Endodermal cell (in vitro differentiated cells): ENCODE results near the gene CENPP. TPM values are rescaled to one million over a fixed set of nuclear protein-coding genes. Genes with fewer than 3 reads are reported as not detected.

ENCODE experiments used
- DNase-seq: peaks from one replicate; pipeline ENCODE4 v3.0.0-alpha.2; 2017
- H3K27ac ChIP-seq: 2 replicates; pipeline ENCODE4 v1.5.1; 2013; ENCODE audit warnings: mild to moderate bottlenecking, low read depth, low read length, moderate library complexity
- H3K27me3 ChIP-seq: 2 replicates; pipeline ENCODE4 v1.6.1; 2013; ENCODE audit warnings: mild to moderate bottlenecking, low read length, moderate library complexity; ENCODE audit not compliant: insufficient read depth, control insufficient read depth, poor library complexity, severe bottlenecking
- H3K36me3 ChIP-seq: 2 replicates; pipeline ENCODE4 v1.7.0; 2013; ENCODE audit warnings: mild to moderate bottlenecking, low read length, moderate library complexity; ENCODE audit not compliant: control insufficient read depth, insufficient read depth
- H3K4me1 ChIP-seq: one replicate; pipeline ENCODE4 v1.7.0; 2013; ENCODE audit warnings: low read length; ENCODE audit not compliant: control insufficient read depth, insufficient read depth
- H3K4me3 ChIP-seq: 2 replicates; pipeline ENCODE4 v1.5.1; 2013; ENCODE audit warnings: mild to moderate bottlenecking, low read length, moderate library complexity
- H3K9ac ChIP-seq: 2 replicates; pipeline ENCODE4 v1.6.1; 2013; ENCODE audit warnings: mild to moderate bottlenecking, low read length, moderate library complexity; ENCODE audit not compliant: poor library complexity, severe bottlenecking; ENCODE audit errors: extremely low read depth
- H3K9me3 ChIP-seq: 2 replicates; pipeline ENCODE4 v1.6.1; 2013; ENCODE audit warnings: mild to moderate bottlenecking, low read length, moderate library complexity; ENCODE audit not compliant: control insufficient read depth
- H3K27ac Mint-ChIP-seq: 2 replicates; pipeline ENCODE4 v1.8.0; 2020; ENCODE audit warnings: mixed read lengths
- H3K27me3 Mint-ChIP-seq: 2 replicates; pipeline ENCODE4 v1.8.0; 2021; ENCODE audit warnings: mild to moderate bottlenecking, mixed read lengths; ENCODE audit not compliant: insufficient read depth
- H3K36me3 Mint-ChIP-seq: 2 replicates; pipeline ENCODE4 v1.8.0; 2020; ENCODE audit warnings: low read depth, mixed read lengths
- H3K4me1 Mint-ChIP-seq: 2 replicates; pipeline ENCODE4 v1.8.0; 2020; ENCODE audit warnings: mixed read lengths
- H3K4me3 Mint-ChIP-seq: 2 replicates; pipeline ENCODE4 v1.8.0; 2020; ENCODE audit warnings: mild to moderate bottlenecking, moderate library complexity, mixed read lengths
- H3K9me3 Mint-ChIP-seq: 2 replicates; pipeline ENCODE4 v1.8.0; 2020; ENCODE audit warnings: mild to moderate bottlenecking, mixed read lengths
- CTCF ChIP-seq: fragments of 200-600 bp; sonication (generic); conservative IDR thresholded peaks from 2 replicates; pipeline ENCODE4 v1.5.0; 2021; ENCODE audit warnings: antibody characterized with exemption, mild to moderate bottlenecking
- WGBS, 2 experiments: methylation state at CpG; one replicate each; pipeline versions ENCODE4 v1.1.5 to v1.1.7; 2013; ENCODE audit warnings: missing lambda C conversion rate in 2 of 2, mixed read lengths in 1 of 2; ENCODE audit not compliant: insufficient coverage in 1 of 2, insufficient read length in 1 of 2; 5-methylcytosine and 5-hydroxymethylcytosine counted together
- total RNA-seq, 2 donors: library from RNA; stranded (reverse); fragmentation: NEBNext Ultra II Directional in 1 of 2; extraction: Animal tissue kit (Norgen Biotek cat#: 25700) in 1 of 2; gene quantifications; 2 replicates in 1 of 2; 3 replicates in 1 of 2; pipeline ENCODE4 v1.2.1, GENCODE V29; 2021

The CENPP gene
- total RNA-seq, 2 donors from 2014 or later, result 8.2 to 9.2 TPM

- H3K36me3 Mint-ChIP-seq, result no peaks in the 10 kb centered on the region
- Histone ChIP-seq H3K27ac (no peak overlapping the region), H3K36me3 (no peaks in the 10 kb centered on the region), H3K9me3 (no peaks in the 10 kb centered on the region), H3K9ac (no peak overlapping the region), H3K4me1 (no peaks in the 10 kb centered on the region), H3K4me3 (no peak overlapping the region), H3K27me3 (no peaks in the 10 kb centered on the region)
- peaks cover 5% of the 10 kb centered on the region for H3K4me1 Mint-ChIP-seq
- no peaks in the 10 kb centered on the region for H3K9me3 Mint-ChIP-seq
- no peak for TF ChIP-seq CTCF
- DNase-seq, result no peak
- no peaks in the 10 kb centered on the region for H3K27me3 Mint-ChIP-seq
- H3K27ac Mint-ChIP-seq, result no peak overlapping the region
- 67 to 81% methylated on average over 1 of the region's 1 CpG for WGBS, 2 experiments
- H3K4me3 Mint-ChIP-seq, result no peak overlapping the region
Observed at GRCh38 chr9:92467041-92467440, 141.3 kb downstream of the CENPP start.

- Mint-ChIP-seq H3K36me3 (no peaks in the 10 kb centered on the region), H3K27ac (no peak overlapping the region), H3K4me1 (peaks cover 5% of the 10 kb centered on the region), H3K9me3 (no peaks in the 10 kb centered on the region), H3K27me3 (no peaks in the 10 kb centered on the region), H3K4me3 (no peak overlapping the region)
- Histone ChIP-seq H3K36me3 (no peaks in the 10 kb centered on the region), H3K27ac (no peak overlapping the region), H3K4me1 (no peaks in the 10 kb centered on the region), H3K9ac (no peak overlapping the region), H3K4me3 (no peak overlapping the region), H3K9me3 (no peaks in the 10 kb centered on the region), H3K27me3 (no peaks in the 10 kb centered on the region)
- TF ChIP-seq CTCF, result no peak
- no peak for DNase-seq
- 94 to 100% methylated on average over 2 of the region's 2 CpGs for WGBS, 2 experiments
Observed at GRCh38 chr9:92467511-92467910, 141.8 kb downstream of the CENPP start.

GRCh38 chr9:92468206-92468605 lies 142.5 kb downstream of the CENPP start:
- 99% methylated on average over 2 of the region's 2 CpGs; no CpG with 5 or more reads in 1 of the 2 experiments for WGBS, 2 experiments

More at GRCh38 chr9:92468206-92468605, 142.5 kb downstream of the CENPP start:
- TF ChIP-seq CTCF, result no peak
- Histone ChIP-seq H3K9ac (no peak overlapping the region), H3K9me3 (no peaks in the 10 kb centered on the region), H3K27ac (no peak overlapping the region), H3K4me3 (no peak overlapping the region), H3K36me3 (no peaks in the 10 kb centered on the region), H3K27me3 (no peaks in the 10 kb centered on the region), H3K4me1 (no peaks in the 10 kb centered on the region)
- Mint-ChIP-seq H3K27ac (no peak overlapping the region), H3K36me3 (no peaks in the 10 kb centered on the region), H3K4me3 (no peak overlapping the region), H3K27me3 (no peaks in the 10 kb centered on the region), H3K9me3 (no peaks in the 10 kb centered on the region), H3K4me1 (peaks cover 5% of the 10 kb centered on the region)
- no peak for DNase-seq
